Smooth muscle cell (in vitro differentiated cells): ENCODE measurements around the gene UBAC1. TPM values are rescaled to one million over a fixed set of nuclear protein-coding genes. Genes with fewer than 3 reads are reported as not detected.

Experiments used
- DNase-seq: peaks from one replicate; lab custom pipeline; 2025; ENCODE audit not compliant: unreplicated experiment; lab: John Stamatoyannopoulos, UW
- H2AFZ ChIP-seq: fragments of 200-600 bp; sonication (generic); 2 replicates; pipeline ENCODE4 v1.6.0; 2016; ENCODE audit warnings: antibody characterized with exemption, low read depth, mild to moderate bottlenecking
- H3F3A ChIP-seq: fragments of 200-600 bp; sonication (generic); 2 replicates; pipeline ENCODE4 v1.6.0; 2017; ENCODE audit warnings: antibody characterized with exemption, low read depth
- H3K27ac ChIP-seq: fragments of 200-600 bp; sonication (generic); 2 replicates; pipeline ENCODE4 v1.5.1; 2016; ENCODE audit warnings: low read depth, mild to moderate bottlenecking
- H3K27me3 ChIP-seq: fragments of 200-600 bp; sonication (generic); 2 replicates; pipeline ENCODE4 v1.6.1; 2016; ENCODE audit warnings: low read depth, mild to moderate bottlenecking
- H3K36me3 ChIP-seq: fragments of 200-600 bp; sonication (generic); 2 replicates; pipeline ENCODE4 v1.5.1; 2016; ENCODE audit warnings: low read depth
- H3K4me1 ChIP-seq: fragments of 200-600 bp; sonication (generic); 2 replicates; pipeline ENCODE4 v1.5.1; 2016; ENCODE audit warnings: low read depth
- H3K4me2 ChIP-seq: fragments of 200-600 bp; sonication (generic); 2 replicates; pipeline ENCODE4 v1.6.0; 2016; ENCODE audit warnings: mild to moderate bottlenecking
- H3K4me3 ChIP-seq: fragments of 200-600 bp; sonication (generic); 2 replicates; pipeline ENCODE4 v1.5.1; 2016; ENCODE audit warnings: mild to moderate bottlenecking
- H3K79me2 ChIP-seq: fragments of 200-600 bp; sonication (generic); 2 replicates; pipeline ENCODE4 v1.6.0; 2016; ENCODE audit warnings: low read depth, mild to moderate bottlenecking
- H3K9ac ChIP-seq: fragments of 200-600 bp; sonication (generic); 2 replicates; pipeline ENCODE4 v1.6.0; 2016; ENCODE audit warnings: low read depth
- H3K9me3 ChIP-seq: fragments of 200-600 bp; sonication (generic); replicated peaks from 2 replicates; pipeline ENCODE4 v1.5.1; 2016; ENCODE audit warnings: low read depth
- H4K20me1 ChIP-seq: fragments of 200-600 bp; sonication (generic); 2 replicates; pipeline ENCODE4 v1.6.0; 2016; ENCODE audit warnings: low read depth
- WGBS: methylation state at CpG from one replicate; pipeline ENCODE4 v1.1.7; 2016; ENCODE audit warnings: low lambda C conversion rate; 5-methylcytosine and 5-hydroxymethylcytosine counted together
- polyA plus RNA-seq: library from polyadenylated mRNA; unstranded; fragments of >200 nt; fragmentation: Nextera tagmentation; extraction: Ambion mirVana; gene quantifications from 2 replicates; pipeline ENCODE4 v1.2.1, GENCODE V29; 2016
- total RNA-seq: library from RNA; depleted of rRNA; stranded (reverse); fragments of >200 nt; gene quantifications from 2 replicates; pipeline ENCODE4 v1.2.3, GENCODE V29; 2014
- TF ChIP-seq, protein P1 (sequence below): fragments of 200-600 bp; sonication (generic); IDR thresholded peaks from 2 replicates; pipeline ENCODE4 v1.5.1; 2017; ENCODE audit warnings: borderline replicate concordance, mild to moderate bottlenecking, antibody characterized with exemption; ENCODE audit not compliant: insufficient read depth, poor library complexity, severe bottlenecking

Gene UBAC1
- total and polyA plus RNA-seq, 2 experiments from 2014 or later, result 35.3 to 43.5 TPM

DNA sequence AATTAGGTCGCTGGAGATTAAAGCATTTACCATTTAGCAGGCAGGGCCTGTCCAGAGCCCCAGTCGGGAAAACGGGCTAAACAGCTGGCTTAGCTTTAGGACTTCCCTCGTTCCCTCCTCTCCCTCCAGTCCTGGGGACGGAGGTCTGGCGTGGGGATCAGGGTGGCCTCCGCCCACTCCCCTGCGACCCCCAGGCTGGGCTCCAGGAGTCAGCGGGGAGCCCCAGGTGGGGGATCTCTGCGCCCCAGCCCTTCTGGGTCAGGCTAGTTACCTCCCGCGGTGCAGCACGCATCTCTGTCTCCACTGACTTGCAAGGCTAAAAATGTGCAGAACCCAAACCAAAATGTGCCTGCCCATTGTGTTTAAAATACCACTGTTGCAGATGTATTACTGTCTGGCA, 37.7 kb downstream of the UBAC1 start:
- no peak overlapping the region for H3K4me2 ChIP-seq
- no peak overlapping the region for H3K4me3 ChIP-seq
- H3K4me1 ChIP-seq, result no peaks in the 10 kb centered on the region
- H3K9me3 ChIP-seq, result no peaks in the 10 kb centered on the region
- H3K36me3 ChIP-seq, result no peaks in the 10 kb centered on the region
- H3K79me2 ChIP-seq, result no peaks in the 10 kb centered on the region
- no peak overlapping the region for H3K27ac ChIP-seq
- no peaks in the 10 kb centered on the region for H3F3A ChIP-seq
- WGBS, result 95% methylated on average over 13 of the region's 13 CpGs
- H4K20me1 ChIP-seq, result peaks cover 21% of the 10 kb centered on the region
- no peak overlapping the region for H3K9ac ChIP-seq
- no peaks in the 10 kb centered on the region for H3K27me3 ChIP-seq
- DNase-seq, result no peak
- H2AFZ ChIP-seq, result no peak overlapping the region
- TF ChIP-seq, protein P1, sequence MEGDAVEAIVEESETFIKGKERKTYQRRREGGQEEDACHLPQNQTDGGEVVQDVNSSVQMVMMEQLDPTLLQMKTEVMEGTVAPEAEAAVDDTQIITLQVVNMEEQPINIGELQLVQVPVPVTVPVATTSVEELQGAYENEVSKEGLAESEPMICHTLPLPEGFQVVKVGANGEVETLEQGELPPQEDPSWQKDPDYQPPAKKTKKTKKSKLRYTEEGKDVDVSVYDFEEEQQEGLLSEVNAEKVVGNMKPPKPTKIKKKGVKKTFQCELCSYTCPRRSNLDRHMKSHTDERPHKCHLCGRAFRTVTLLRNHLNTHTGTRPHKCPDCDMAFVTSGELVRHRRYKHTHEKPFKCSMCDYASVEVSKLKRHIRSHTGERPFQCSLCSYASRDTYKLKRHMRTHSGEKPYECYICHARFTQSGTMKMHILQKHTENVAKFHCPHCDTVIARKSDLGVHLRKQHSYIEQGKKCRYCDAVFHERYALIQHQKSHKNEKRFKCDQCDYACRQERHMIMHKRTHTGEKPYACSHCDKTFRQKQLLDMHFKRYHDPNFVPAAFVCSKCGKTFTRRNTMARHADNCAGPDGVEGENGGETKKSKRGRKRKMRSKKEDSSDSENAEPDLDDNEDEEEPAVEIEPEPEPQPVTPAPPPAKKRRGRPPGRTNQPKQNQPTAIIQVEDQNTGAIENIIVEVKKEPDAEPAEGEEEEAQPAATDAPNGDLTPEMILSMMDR, result no peak

DNA sequence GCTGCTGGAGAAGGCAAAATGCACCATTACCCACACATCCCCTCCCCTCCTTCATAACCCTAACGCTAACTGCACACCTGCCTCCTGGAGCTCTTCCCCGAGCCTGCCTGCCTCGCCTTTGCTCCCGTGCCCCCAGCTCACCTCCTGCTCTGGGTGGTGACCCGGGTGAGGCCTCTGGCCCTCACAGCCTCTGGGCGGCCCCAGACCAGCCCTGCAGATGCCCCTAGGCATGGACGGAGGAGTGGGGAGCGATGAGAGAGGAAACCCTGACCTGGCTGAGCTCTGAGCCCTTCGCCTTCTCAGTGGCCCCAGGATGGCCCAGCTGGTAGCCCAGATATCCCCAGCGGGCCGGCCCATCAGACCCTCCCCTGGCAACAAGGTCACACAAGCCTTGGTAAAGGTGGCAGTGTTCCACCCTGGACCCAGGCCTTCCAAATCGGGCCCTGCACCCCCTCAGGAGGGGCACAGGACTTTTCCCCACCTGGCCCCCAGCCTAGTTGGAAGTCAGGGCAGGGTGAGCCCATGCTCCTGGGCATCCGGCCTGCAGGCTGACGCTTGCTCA, 39.3 kb downstream of the UBAC1 start:
- no peak for DNase-seq
- Histone ChIP-seq H4K20me1 (peaks cover 6% of the 10 kb centered on the region), H3K27me3 (no peaks in the 10 kb centered on the region), H3K4me1 (no peaks in the 10 kb centered on the region), H3K9ac (no peak overlapping the region), H3K36me3 (peaks cover 3% of the 10 kb centered on the region), H3K4me3 (no peak overlapping the region), H3K9me3 (peaks cover 7% of the 10 kb centered on the region), H3K27ac (no peak overlapping the region), H3F3A (no peaks in the 10 kb centered on the region), H2AFZ (no peak overlapping the region), H3K4me2 (no peak overlapping the region), H3K79me2 (no peaks in the 10 kb centered on the region)
- 97% methylated on average over 14 of the region's 14 CpGs for WGBS
- TF ChIP-seq, protein P1, result no peak

GRCh38 chr9:135920973-135921585, 40.1 kb downstream of the UBAC1 start:
- H3F3A ChIP-seq, result no peaks in the 10 kb centered on the region
- H3K4me2 ChIP-seq, result no peak overlapping the region
- TF ChIP-seq, protein P1, result no peak
- WGBS, result 93% methylated on average over 24 of the region's 24 CpGs
- H3K27ac ChIP-seq, result no peak overlapping the region
- no peak overlapping the region for H2AFZ ChIP-seq
- H3K9ac ChIP-seq, result no peak overlapping the region
- H4K20me1 ChIP-seq, result no peaks in the 10 kb centered on the region
- H3K9me3 ChIP-seq, result peaks cover 15% of the 10 kb centered on the region
- H3K4me3 ChIP-seq, result no peak overlapping the region
- DNase-seq, result no peak
- H3K79me2 ChIP-seq, result no peaks in the 10 kb centered on the region
- H3K4me1 ChIP-seq, result no peaks in the 10 kb centered on the region
- H3K27me3 ChIP-seq, result no peaks in the 10 kb centered on the region
- H3K36me3 ChIP-seq, result peaks cover 11% of the 10 kb centered on the region

- 96% methylated on average over 15 of the region's 15 CpGs for WGBS
- TF ChIP-seq, protein P1, result no peak
These were observed 40.8 kb downstream of the UBAC1 start for GRCh38 chr9:135920256-135920930.

More at GRCh38 chr9:135920256-135920930, 40.8 kb downstream of the UBAC1 start:
- no peaks in the 10 kb centered on the region for H3F3A ChIP-seq
- H3K4me1 ChIP-seq, result no peaks in the 10 kb centered on the region
- no peak overlapping the region for H2AFZ ChIP-seq
- no peak for DNase-seq
- H3K4me3 ChIP-seq, result no peak overlapping the region
- no peaks in the 10 kb centered on the region for H4K20me1 ChIP-seq
- no peaks in the 10 kb centered on the region for H3K79me2 ChIP-seq
- H3K9me3 ChIP-seq, result peaks cover 21% of the 10 kb centered on the region
- H3K4me2 ChIP-seq, result no peak overlapping the region
- no peak overlapping the region for H3K27ac ChIP-seq
- H3K9ac ChIP-seq, result no peak overlapping the region
- H3K36me3 ChIP-seq, result peaks cover 18% of the 10 kb centered on the region
- H3K27me3 ChIP-seq, result no peaks in the 10 kb centered on the region
